H1 (cell line): Measurements from ENCODE around the gene ACVR1. TPM values are rescaled to one million over a fixed set of nuclear protein-coding genes. Genes with fewer than 3 reads are reported as not detected.

ENCODE experiments used
- CTCF ChIA-PET: fragments of 300-600 bp; sonication (Branson Sonifier 250); formaldehyde crosslinking; loops from one replicate; lab custom pipeline; 2021; ENCODE audit not compliant: partially characterized antibody; lab: Charles Lee
- POLR2A ChIA-PET: fragments of 300-600 bp; sonication (Branson Sonifier 250); formaldehyde crosslinking; loops from one replicate; lab custom pipeline; 2021; ENCODE audit warnings: inconsistent platforms; ENCODE audit not compliant: partially characterized antibody; lab: Charles Lee
- DNase-seq, 2 experiments: peaks; one replicate each; pipeline versions ENCODE4 v3.0.0 to v3.0.0-alpha.2; 2010 to 2022; ENCODE audit warnings: low spot score in 2 of 2, low read depth in 1 of 2, mixed read lengths in 1 of 2
- FAIRE-seq: peaks from 2 replicates; lab custom pipeline; 2011; peaks lifted over from hg19 to GRCh38; lab: Jason Lieb, UNC
- H2AFZ ChIP-seq: 2 replicates; pipeline ENCODE4 v1.8.1; 2012; ENCODE audit warnings: low read length, inconsistent platforms
- H2AK5ac ChIP-seq: 2 replicates; pipeline ENCODE4 v1.6.1; 2013; ENCODE audit warnings: low read depth, low read length
- H2BK120ac ChIP-seq: replicated peaks from 2 replicates; pipeline ENCODE3; 2013; ENCODE audit warnings: low read depth, low read length, inconsistent platforms
- H2BK12ac ChIP-seq: 2 replicates; pipeline ENCODE4 v1.6.1; 2013; ENCODE audit warnings: low read depth, low read length
- H2BK15ac ChIP-seq: 2 replicates; pipeline ENCODE4 v1.6.1; 2013; ENCODE audit warnings: low read length
- H2BK20ac ChIP-seq: 2 replicates; pipeline ENCODE4 v1.6.1; 2013; ENCODE audit warnings: low read length
- H2BK5ac ChIP-seq: 2 replicates; pipeline ENCODE4 v1.6.1; 2013; ENCODE audit warnings: low read depth, low read length
- H3K14ac ChIP-seq: 2 replicates; pipeline ENCODE4 v1.6.1; 2013; ENCODE audit warnings: inconsistent platforms; ENCODE audit not compliant: insufficient read length
- H3K18ac ChIP-seq: 2 replicates; pipeline ENCODE4 v1.6.1; 2013; ENCODE audit warnings: low read length; ENCODE audit errors: extremely low read depth
- H3K23ac ChIP-seq: 2 replicates; pipeline ENCODE4 v1.6.1; 2013; ENCODE audit warnings: inconsistent platforms; ENCODE audit not compliant: insufficient read length
- H3K23me2 ChIP-seq: 2 replicates; pipeline ENCODE4 v1.6.1; 2013; ENCODE audit warnings: low read depth, low read length
- H3K27ac ChIP-seq: 2 replicates; pipeline ENCODE4 v1.6.1; 2011; ENCODE audit warnings: low read depth, low read length, inconsistent platforms
- H3K27me3 ChIP-seq, 4 experiments: replicated peaks in 1 of 4; 1 replicate in 1 of 4; 2 replicates in 3 of 4; pipeline versions ENCODE4 v1.6.1 to v1.8.1; 2011 to 2013; ENCODE audit warnings: low read length in 3 of 4, mild to moderate bottlenecking in 3 of 4, inconsistent platforms in 2 of 4, mixed read lengths in 2 of 4, moderate library complexity in 1 of 4; ENCODE audit not compliant: control insufficient read depth in 3 of 4, insufficient read depth in 3 of 4; ENCODE audit errors: extremely low read depth in 1 of 4
- H3K36me3 ChIP-seq, 4 experiments: 2 replicates each; pipeline versions ENCODE4 v1.6.1 to v1.8.1; 2011 to 2013; ENCODE audit warnings: mild to moderate bottlenecking in 4 of 4, low read length in 3 of 4, moderate library complexity in 2 of 4, control low read depth in 1 of 4, inconsistent platforms in 1 of 4; ENCODE audit not compliant: insufficient read depth in 4 of 4, control insufficient read depth in 2 of 4
- H3K4ac ChIP-seq: replicated peaks from 2 replicates; pipeline ENCODE3; 2013; ENCODE audit warnings: low read length, low read depth, mixed read lengths, inconsistent platforms; ENCODE audit not compliant: insufficient read length
- H3K4me1 ChIP-seq, 4 experiments: replicated peaks in 1 of 4; 1 replicate in 1 of 4; 2 replicates in 3 of 4; pipeline versions ENCODE4 v1.6.1 to v1.8.1; 2011 to 2013; ENCODE audit warnings: low read length in 3 of 4, inconsistent platforms in 2 of 4, mixed read lengths in 1 of 4; ENCODE audit not compliant: insufficient read depth in 4 of 4, control insufficient read depth in 3 of 4
- H3K4me2 ChIP-seq, 2 experiments: 2 replicates each; pipeline versions ENCODE4 v1.6.1 to v1.8.1; 2011 to 2013; ENCODE audit warnings: low read depth in 2 of 2, low read length in 2 of 2, control low read depth in 1 of 2, inconsistent platforms in 1 of 2, mild to moderate bottlenecking in 1 of 2; ENCODE audit not compliant: insufficient read depth in 1 of 2
- H3K4me3 ChIP-seq, 4 experiments: fragments of 200-600, 300-600 bp in 1 of 4; sonication (generic), shearing (Covaris generic), sonication (Bioruptor Twin) in 1 of 4; 2 replicates each; pipeline versions ENCODE4 v1.5.1 to v1.8.1; 2011 to 2016; ENCODE audit warnings: low read length in 4 of 4, low read depth in 3 of 4, control low read depth in 2 of 4, inconsistent platforms in 2 of 4, mild to moderate bottlenecking in 2 of 4, mixed read lengths in 1 of 4, moderate library complexity in 1 of 4; ENCODE audit not compliant: insufficient read depth in 2 of 4; ENCODE audit errors: extremely low read depth in 1 of 4
- H3K56ac ChIP-seq: replicated peaks from 2 replicates; pipeline ENCODE3; 2013; ENCODE audit warnings: low read depth, mild to moderate bottlenecking, mixed read lengths, low read length, inconsistent platforms; ENCODE audit not compliant: insufficient read length
- H3K79me1 ChIP-seq: 2 replicates; pipeline ENCODE4 v1.6.1; 2013; ENCODE audit warnings: low read depth, low read length, control low read depth
- H3K79me2 ChIP-seq, 2 experiments: 2 replicates each; pipeline versions ENCODE4 v1.6.1 to v1.8.1; 2012 to 2013; ENCODE audit warnings: low read length in 2 of 2, mild to moderate bottlenecking in 2 of 2, inconsistent platforms in 1 of 2; ENCODE audit not compliant: insufficient read depth in 2 of 2, control insufficient read depth in 1 of 2
- H3K9ac ChIP-seq, 4 experiments: replicated peaks in 1 of 4; 1 replicate in 1 of 4; 2 replicates in 3 of 4; pipeline versions ENCODE4 v1.6.1 to v1.8.1; 2011 to 2013; ENCODE audit warnings: low read depth in 3 of 4, low read length in 3 of 4, control low read depth in 2 of 4, mild to moderate bottlenecking in 2 of 4, moderate library complexity in 2 of 4, inconsistent platforms in 1 of 4; ENCODE audit errors: extremely low read depth in 1 of 4
- H3K9me3 ChIP-seq, 2 experiments: 2 replicates each; pipeline versions ENCODE4 v1.6.1 to v1.8.1; 2012 to 2013; ENCODE audit warnings: mild to moderate bottlenecking in 2 of 2, moderate library complexity in 2 of 2, control low read depth in 1 of 2, inconsistent platforms in 1 of 2, low read depth in 1 of 2, low read length in 1 of 2, mixed read lengths in 1 of 2; ENCODE audit not compliant: insufficient read depth in 2 of 2
- H4K20me1 ChIP-seq, 2 experiments: replicated peaks in 1 of 2; 2 replicates each; pipeline versions ENCODE3 to v1.8.1; 2011 to 2013; ENCODE audit warnings: inconsistent platforms in 2 of 2, low read length in 2 of 2, mild to moderate bottlenecking in 1 of 2; ENCODE audit not compliant: insufficient read depth in 2 of 2, control insufficient read depth in 1 of 2
- H4K5ac ChIP-seq: 2 replicates; pipeline ENCODE4 v1.6.1; 2013; ENCODE audit warnings: low read length, low read depth, mixed read lengths, inconsistent platforms; ENCODE audit not compliant: insufficient read length
- H4K8ac ChIP-seq: 2 replicates; pipeline ENCODE4 v1.8.0; 2013; ENCODE audit warnings: mild to moderate bottlenecking, moderate library complexity, low read length, inconsistent platforms; ENCODE audit not compliant: insufficient read depth; ENCODE audit errors: extremely low read depth
- H4K91ac ChIP-seq: replicated peaks from 2 replicates; pipeline ENCODE3; 2013; ENCODE audit warnings: low read length, mixed read lengths, inconsistent platforms; ENCODE audit not compliant: insufficient read length
- ATF3 ChIP-seq: IDR thresholded peaks from 2 replicates; pipeline ENCODE4 v1.6.1; 2011; ENCODE audit warnings: low read depth, mild to moderate bottlenecking, low read length; ENCODE audit not compliant: insufficient read depth
- BCL11A ChIP-seq, 2 experiments: IDR thresholded peaks; one replicate each; pipeline ENCODE4 v1.6.1; 2011; ENCODE audit warnings: low read depth in 2 of 2, low read length in 2 of 2, mild to moderate bottlenecking in 2 of 2
- CHD2 ChIP-seq: IDR thresholded peaks from 2 replicates; pipeline ENCODE4 v1.6.1; 2012; ENCODE audit warnings: low read length, improper control_type of control experiment
- CTBP2 ChIP-seq: IDR thresholded peaks from 2 replicates; pipeline ENCODE4 v1.7.0; 2011; ENCODE audit warnings: borderline replicate concordance, mild to moderate bottlenecking, moderate library complexity, mixed read lengths, low read length; ENCODE audit not compliant: insufficient read depth, insufficient read length
- FOSL1 ChIP-seq: IDR thresholded peaks from 2 replicates; pipeline ENCODE4 v1.6.1; 2011; ENCODE audit warnings: mild to moderate bottlenecking, low read depth, low read length, moderate library complexity; ENCODE audit not compliant: insufficient read depth
- GTF2F1 ChIP-seq: IDR thresholded peaks from 2 replicates; pipeline ENCODE4 v1.6.1; 2012; ENCODE audit warnings: low read depth, low read length, improper control_type of control experiment, borderline replicate concordance
- KDM1A ChIP-seq: fragments of 200-600, 300-600 bp; sonication (generic); IDR thresholded peaks from 2 replicates; pipeline ENCODE4 v1.7.1; 2016; ENCODE audit warnings: mild to moderate bottlenecking, low read length, borderline replicate concordance
- MAX ChIP-seq: IDR thresholded peaks from 2 replicates; pipeline ENCODE4 v1.6.1; 2012; ENCODE audit warnings: inconsistent platforms
- NANOG ChIP-seq: IDR thresholded peaks from 2 replicates; pipeline ENCODE4 v1.6.1; 2011; ENCODE audit warnings: low read length, low read depth, mild to moderate bottlenecking, inconsistent platforms; ENCODE audit not compliant: insufficient read depth, poor library complexity, severe bottlenecking
- POLR2AphosphoS5 ChIP-seq: IDR thresholded peaks from 2 replicates; pipeline ENCODE4 v1.6.1; 2011; ENCODE audit warnings: low read depth, low read length
- RBBP5 ChIP-seq: IDR thresholded peaks from 2 replicates; pipeline ENCODE4 v1.7.1; 2012; ENCODE audit warnings: low read depth, mild to moderate bottlenecking, inconsistent platforms, low read length, moderate library complexity, borderline replicate concordance
- SIN3A ChIP-seq, 2 experiments: IDR thresholded peaks in 1 of 2; conservative IDR thresholded peaks in 1 of 2; 2 replicates each; pipeline ENCODE4 v1.6.1; 2011 to 2012; ENCODE audit warnings: low read length in 2 of 2, improper control_type of control experiment in 1 of 2, low read depth in 1 of 2, mild to moderate bottlenecking in 1 of 2
- SIX5 ChIP-seq: IDR thresholded peaks from 2 replicates; pipeline ENCODE4 v1.6.1; 2011; ENCODE audit warnings: mild to moderate bottlenecking, low read depth, low read length
- WGBS, 2 experiments: shearing (Covaris generic) in 1 of 2; methylation state at CpG; one replicate each; pipeline versions ENCODE4 v1.1.6 to v1.1.7; 2013 to 2015; ENCODE audit warnings: low lambda C conversion rate in 2 of 2, mixed read lengths in 2 of 2, inconsistent platforms in 1 of 2, low coverage in 1 of 2, missing lambda C conversion rate in 1 of 2; ENCODE audit not compliant: insufficient replicate concordance in 2 of 2, insufficient coverage in 1 of 2, insufficient read length in 1 of 2; ENCODE audit errors: extremely low coverage in 1 of 2, missing lambda C conversion rate in 1 of 2; 5-methylcytosine and 5-hydroxymethylcytosine counted together
- polyA plus RNA-seq, 7 experiments: library from polyadenylated mRNA; depleted of rRNA in 3 of 7; stranded (reverse) in 5 of 7; unstranded in 2 of 7; fragments of >200 nt in 5 of 7; fragments of 200-250 nt in 2 of 7; gene quantifications; 1 replicate in 5 of 7; 2 replicates in 1 of 7; 4 replicates in 1 of 7; pipeline versions ENCODE4 v1.2.1 to v1.2.3, GENCODE V29; 2011 to 2013; ENCODE audit warnings: missing spikeins in 2 of 7, mixed read lengths in 2 of 7
- total RNA-seq: library from RNA; stranded (reverse); fragmentation: NEBNext Ultra II Directional; extraction: Animal tissue kit (Norgen Biotek cat#: 25700); gene quantifications from 2 replicates; pipeline ENCODE4 v1.2.1, GENCODE V29; 2021

The ACVR1 gene
- total and polyA plus RNA-seq, 2 of the 8 experiments (the other 6 are each of a cell fraction or from before 2014, with no cell fraction given) = 8.5 to 17.7 TPM

DNA sequence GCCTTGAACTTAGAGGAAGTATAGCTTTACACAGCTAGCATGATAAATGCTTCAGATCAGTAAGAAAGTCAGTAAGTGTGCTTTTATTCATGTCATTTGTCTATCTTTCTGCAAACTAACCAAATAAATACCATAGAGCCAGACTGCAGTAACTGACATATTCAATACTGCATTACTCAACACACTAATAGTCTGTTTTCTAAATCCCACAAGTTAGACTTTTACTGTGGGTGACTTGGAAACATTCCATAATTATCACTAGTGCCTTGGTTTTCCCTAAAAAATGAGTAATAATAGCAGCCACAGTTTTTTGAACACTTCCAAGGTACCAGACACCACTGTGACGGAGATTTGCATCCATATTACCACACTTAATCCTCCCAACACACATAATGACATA, 33.0 kb downstream of the ACVR1 start:
- H2AK5ac ChIP-seq = no peak overlapping the region
- H3K9ac ChIP-seq = no peak overlapping the region
- no peak overlapping the region for H3K18ac ChIP-seq
- H3K27ac ChIP-seq = no peak overlapping the region
- no peak overlapping the region for H3K4me2 ChIP-seq
- H2BK15ac ChIP-seq = no peak overlapping the region
- no peaks in the 10 kb centered on the region for H3K36me3 ChIP-seq
- ChIA-PET POLR2A (interaction anchor here (2.7 kb wide), 1 partner anchor 11 kb away, joined by 7 read pairs; no protein-coding TSS in a partner anchor), CTCF (no interaction called here)
- H4K5ac ChIP-seq = no peak overlapping the region
- 0 out of 2 replicates have a peak, but pooled peaks cover 2% of the 10 kb centered on the region for H3K23me2 ChIP-seq
- H2BK20ac ChIP-seq = no peak overlapping the region
- H3K23ac ChIP-seq = no peak overlapping the region
- no peaks in the 10 kb centered on the region for H3K27me3 ChIP-seq
- H3K79me2 ChIP-seq = peaks cover 0 to 34% of the 10 kb centered on the region in 2 experiments; a peak in 2 of 4 replicates
- H3K56ac ChIP-seq = no peak overlapping the region
- H4K8ac ChIP-seq = no peak overlapping the region
- H4K91ac ChIP-seq = no peak overlapping the region
- peaks cover 2 to 21% of the 10 kb centered on the region in 2 experiments for H4K20me1 ChIP-seq
- 100% methylated on average over 1 of the region's 1 CpG; no CpG with 5 or more reads in 1 of the 2 experiments for WGBS, 2 experiments
- no peak overlapping the region for H3K4me3 ChIP-seq
- H3K4ac ChIP-seq = no peak overlapping the region
- H3K79me1 ChIP-seq = peaks cover 6% of the 10 kb centered on the region
- FAIRE-seq (no peak), DNase-seq (no peak)
- H2BK120ac ChIP-seq = no peak overlapping the region
- H2BK12ac ChIP-seq = no peak overlapping the region
- H3K9me3 ChIP-seq = no peaks in the 10 kb centered on the region
- no peak overlapping the region for H3K14ac ChIP-seq
- H2BK5ac ChIP-seq = no peak overlapping the region
- H2AFZ ChIP-seq = no peak overlapping the region
- peaks cover 14 to 21% (median 17%) of the 10 kb centered on the region in 4 experiments for H3K4me1 ChIP-seq
- TF ChIP-seq MAX (no peak), SIN3A (conservative IDR thresholded peaks at IDR 0.05 in 1 of 2, IDR thresholded peaks at IDR 0.05 in 1 of 2; ENCODE audit: low read depth in 1 of 2, low read length in 2 of 2) (no peak), CTBP2 (no peak), CHD2 (no peak), SIX5 (no peak), NANOG (no peak), ATF3 (no peak), GTF2F1 (no peak), RBBP5 (no peak), KDM1A (no peak), FOSL1 (no peak), POLR2AphosphoS5 (no peak), BCL11A (IDR thresholded peaks at IDR 0.05; ENCODE audit: low read depth in 2 of 2, low read length in 2 of 2) (no peak)
